Gastroesophageal sphincter (tissue), 3 donors: ENCODE data around the gene WDR11.
A peak's percentile ranks its signal among the peaks of the same experiment; 100 is the strongest.

Experiments
- CTCF ChIP-seq, 4 experiments: fragments of 200-600 bp in 2 of 4; fragments of 450-650 bp in 2 of 4; sonication (generic) in 1 of 4; IDR thresholded peaks; one replicate each; pipeline ENCODE4 v1.5.1; 2017 to 2019; ENCODE audit warnings: antibody characterized with exemption in 4 of 4, mild to moderate bottlenecking in 2 of 4, moderate library complexity in 2 of 4
- POLR2A ChIP-seq, 2 donors: fragments of 450-650 bp; IDR thresholded peaks; one replicate each; pipeline ENCODE4 v1.6.1; 2017; ENCODE audit warnings: antibody characterized with exemption in 2 of 2, mild to moderate bottlenecking in 2 of 2, moderate library complexity in 1 of 2

- TF ChIP-seq CTCF (IDR thresholded peaks at IDR 0.05): peak; percentile 87 to 97 (median 90)
- no peak for TF ChIP-seq POLR2A (IDR thresholded peaks at IDR 0.05)
These were observed 97.9 kb downstream of the WDR11 start for GRCh38 chr10:120948889-120949608.
